GM19455 (cell line): ENCODE results near the gene CACNB4.

Experiments used
- ATAC-seq: cut with Tn5 transposase; IDR thresholded peaks from one replicate; pipeline ENCODE4 v1.9.1; 2021; ENCODE audit not compliant: unreplicated experiment

CACNB4 gene

DNA sequence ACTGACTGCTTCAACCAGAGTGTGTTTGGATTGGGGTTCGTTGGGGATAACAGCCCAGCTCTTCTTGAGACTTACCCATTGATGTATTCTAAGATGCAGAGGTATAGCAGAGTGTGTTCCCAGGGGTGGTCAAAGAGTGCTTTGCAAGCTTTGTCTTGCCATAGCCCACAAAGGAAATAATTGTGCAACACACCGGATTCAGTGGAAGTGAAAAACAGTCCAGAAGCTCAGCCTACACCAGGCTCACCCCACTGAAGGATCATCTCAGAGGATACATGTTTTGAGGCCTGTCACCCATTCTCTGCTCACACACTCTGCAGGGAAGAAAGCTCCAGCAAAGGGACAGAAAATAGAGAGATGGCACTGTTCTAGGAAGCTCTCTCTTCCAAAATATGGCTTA, 9.6 kb downstream of the CACNB4 start:
- no peak for ATAC-seq

DNA sequence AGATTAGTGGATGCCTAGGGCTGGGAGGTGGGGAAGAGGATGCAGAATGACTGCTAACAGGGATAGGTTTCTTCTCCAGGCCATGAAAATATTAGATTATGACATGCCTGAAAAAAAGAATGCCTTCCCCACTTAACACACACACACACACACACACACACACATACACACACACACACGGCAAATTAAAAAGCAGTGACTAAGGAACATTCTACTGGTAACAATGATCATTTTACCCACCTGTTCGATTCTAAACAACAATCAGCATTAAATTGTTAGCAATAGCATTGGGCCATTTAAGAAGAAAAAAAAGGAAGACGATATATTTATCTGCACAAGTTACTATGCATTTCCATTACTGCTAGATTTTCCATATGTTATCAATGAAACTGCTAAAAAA, 10.8 kb downstream of the CACNB4 start:
- no peak for ATAC-seq

DNA sequence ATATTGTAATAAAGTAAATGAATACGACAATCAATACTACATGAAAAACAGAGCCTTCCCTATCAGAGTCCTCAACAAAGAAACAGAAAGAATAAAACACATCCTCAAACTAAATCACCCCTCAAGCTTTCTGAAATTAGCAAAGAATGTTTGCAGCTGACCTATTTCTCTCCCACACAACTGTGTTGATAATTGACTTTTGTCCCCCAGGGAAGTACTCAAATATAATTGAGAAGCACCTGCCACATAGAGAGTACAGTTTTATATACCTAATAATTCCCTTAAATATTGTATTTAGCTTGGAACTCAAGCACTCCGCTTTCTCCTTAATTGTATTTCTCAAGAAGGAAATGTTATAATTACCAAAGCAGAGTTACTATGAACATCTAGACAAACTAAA, 12.6 kb downstream of the CACNB4 start:
- no peak for ATAC-seq

DNA sequence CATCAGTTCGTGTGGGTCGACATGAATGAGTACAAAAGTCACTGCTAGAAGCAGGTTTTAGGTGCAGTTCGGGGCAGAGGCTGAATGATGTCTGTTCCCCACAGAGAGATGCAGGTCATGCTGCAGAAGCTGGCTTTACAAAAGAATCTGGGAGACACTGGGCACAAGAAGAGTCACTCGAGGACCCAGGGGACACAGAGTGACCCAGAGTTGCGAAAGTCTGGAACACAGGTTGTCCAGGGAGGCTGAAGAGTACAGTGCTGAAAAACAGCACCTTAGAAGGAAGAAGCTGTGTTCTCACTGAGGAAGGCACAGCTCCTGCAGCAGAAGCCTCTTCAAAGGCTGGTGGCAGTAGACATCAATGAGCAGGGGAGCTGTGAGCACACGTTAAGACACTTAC, 14.8 kb downstream of the CACNB4 start:
- ATAC-seq: no peak

DNA sequence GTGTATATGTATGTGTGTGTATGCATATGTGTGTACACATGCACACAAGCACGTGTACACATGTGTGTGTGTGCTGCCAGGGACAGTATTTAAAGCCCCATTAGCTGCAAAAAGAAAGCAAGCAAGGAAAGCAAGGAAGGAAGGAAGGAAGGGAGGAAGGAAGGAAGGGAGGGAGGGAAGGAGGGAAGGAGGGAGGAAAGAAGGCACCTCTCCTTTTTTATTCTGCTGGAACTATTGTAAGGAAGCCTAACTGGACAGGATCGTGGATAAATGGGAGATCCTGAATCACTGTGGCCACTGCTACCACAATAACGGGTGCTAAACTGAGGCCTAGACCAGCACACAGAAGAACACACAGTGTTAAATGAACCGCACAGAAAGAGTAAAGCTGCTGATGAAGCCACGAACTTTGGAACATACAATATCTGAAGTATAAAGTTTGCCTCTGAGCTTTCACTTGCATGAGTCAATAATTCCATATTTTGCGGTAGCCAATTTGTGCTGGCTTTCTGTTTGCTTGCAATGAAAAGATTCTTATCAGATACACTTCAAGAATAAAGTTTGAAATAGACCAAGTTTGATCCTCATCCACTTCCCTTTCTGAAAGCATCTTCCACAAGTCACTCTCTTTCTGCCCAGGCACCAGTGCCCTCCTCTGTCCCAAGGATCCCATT, 15.5 kb downstream of the CACNB4 start:
- ATAC-seq: no peak

DNA sequence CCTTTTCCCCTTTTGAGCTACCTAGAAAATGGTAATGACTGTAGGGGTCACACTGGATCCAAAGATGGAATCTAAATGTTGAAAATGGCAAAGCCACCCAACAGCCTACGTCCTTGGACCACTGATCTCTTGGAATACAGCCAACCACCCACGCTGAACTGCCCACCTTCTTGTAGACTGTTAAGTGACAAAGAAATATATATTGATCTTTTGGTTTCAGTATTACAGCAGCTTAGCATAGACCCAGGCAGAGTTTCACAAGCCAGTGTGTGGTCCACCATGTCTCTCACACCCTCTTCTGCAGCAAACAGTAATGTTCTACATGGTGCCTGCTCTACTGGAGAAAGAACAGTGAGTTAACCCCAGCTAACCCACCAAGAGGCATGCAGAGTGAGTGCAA, 20.2 kb downstream of the CACNB4 start:
- ATAC-seq: peak; percentile 51

DNA sequence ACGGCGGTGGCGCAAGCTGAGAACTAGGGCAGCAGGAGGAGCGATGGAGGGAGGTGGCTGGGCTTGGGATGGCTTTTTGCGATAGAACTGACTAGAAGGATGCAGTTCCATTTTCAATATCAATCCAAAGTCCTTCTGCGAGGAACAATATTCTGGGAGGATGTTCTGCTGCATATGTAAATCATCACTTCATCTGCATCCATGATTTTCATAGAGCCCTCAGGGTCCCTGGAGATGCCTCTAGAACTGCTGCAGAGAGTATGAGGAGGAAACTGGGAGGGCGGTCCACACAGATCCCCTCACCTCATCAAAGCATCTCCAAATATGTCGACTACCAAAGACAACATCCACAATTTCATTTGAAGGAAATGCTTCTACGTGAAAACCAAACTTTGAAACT, 20.8 kb downstream of the CACNB4 start:
- no peak for ATAC-seq

DNA sequence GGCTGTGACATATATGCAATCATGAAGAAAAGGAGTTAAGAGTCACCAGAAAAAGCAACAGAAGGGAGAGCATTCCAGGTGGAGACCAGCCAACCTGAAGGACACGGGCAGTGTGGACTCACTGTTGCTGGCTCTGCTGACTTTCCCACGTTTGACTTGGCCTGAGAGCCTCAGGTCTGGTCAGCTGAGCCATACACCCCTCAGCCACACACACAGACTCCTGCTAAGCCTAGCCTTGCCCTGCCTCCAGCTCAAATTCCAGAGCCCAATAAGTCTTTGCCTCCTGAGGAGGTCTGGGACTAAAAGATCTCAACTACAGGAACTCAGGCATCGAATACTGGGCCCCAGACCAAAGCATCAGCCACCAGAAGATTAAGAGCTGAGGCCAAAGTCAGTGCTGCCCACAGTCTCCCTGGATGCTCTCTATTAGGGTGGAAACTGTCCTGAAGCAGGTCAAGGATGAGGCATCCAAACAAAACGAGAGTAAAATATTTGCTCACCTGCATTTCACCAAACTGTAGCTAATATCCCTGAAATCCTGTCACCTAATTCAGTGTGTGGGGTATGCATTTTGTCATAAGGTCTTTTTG, 23.3 kb downstream of the CACNB4 start:
- ATAC-seq: no peak

DNA sequence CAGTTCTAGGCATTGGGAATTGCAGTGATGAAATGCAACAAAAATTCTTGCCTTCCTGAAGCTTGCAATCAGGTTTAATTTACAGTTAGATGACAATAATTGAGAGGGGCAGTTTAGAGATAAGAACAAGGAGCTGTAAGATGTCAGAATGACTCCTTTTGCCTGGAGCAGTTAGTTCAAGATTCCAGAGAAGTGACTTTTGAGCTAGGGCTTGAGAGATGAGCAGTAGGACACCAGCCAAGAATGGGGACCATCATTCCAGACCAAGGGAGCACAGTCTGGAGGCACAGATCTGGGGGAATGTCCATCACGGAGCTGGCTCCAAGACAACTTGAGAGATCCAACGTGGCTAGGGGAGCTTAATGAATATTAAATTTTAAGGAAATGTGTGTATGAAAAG, 26.8 kb downstream of the CACNB4 start:
- no peak for ATAC-seq

DNA sequence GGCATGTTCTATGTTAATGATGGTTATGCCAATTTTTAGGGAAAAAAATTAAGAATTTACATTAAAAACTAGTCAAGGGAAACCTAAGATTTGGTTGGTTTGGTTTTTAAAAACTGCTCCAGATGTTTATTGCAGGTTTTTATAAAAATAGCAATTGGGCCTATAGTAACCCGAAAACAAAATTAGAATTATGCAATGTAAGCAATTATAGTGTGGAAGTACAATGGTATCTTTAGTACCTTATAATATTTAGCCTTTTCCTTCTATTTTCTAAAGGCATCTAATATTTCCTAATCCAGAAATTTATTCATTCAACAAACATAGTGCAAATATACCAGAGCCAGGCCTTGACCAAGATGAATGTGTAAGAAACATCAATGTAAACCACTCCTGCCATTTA, 27.3 kb downstream of the CACNB4 start:
- no peak for ATAC-seq

DNA sequence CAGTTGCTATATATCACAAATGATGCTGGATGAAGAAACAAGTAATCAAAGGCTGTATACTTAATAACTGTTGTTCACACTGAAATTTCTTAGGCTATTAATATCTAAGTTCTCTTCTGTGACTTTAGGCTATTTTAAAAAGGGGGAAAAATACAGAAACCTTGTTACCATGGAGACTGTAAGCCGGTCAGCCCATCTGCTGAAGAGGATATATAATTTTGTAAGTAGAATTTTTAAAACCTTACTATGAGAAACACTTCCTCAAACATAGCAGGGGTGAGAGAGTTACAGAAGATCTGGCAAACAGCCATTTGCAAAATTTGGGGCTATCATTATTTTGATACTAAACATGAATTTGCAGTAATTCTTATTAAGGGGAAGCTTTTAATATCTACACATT, 27.8 kb downstream of the CACNB4 start:
- no peak for ATAC-seq

DNA sequence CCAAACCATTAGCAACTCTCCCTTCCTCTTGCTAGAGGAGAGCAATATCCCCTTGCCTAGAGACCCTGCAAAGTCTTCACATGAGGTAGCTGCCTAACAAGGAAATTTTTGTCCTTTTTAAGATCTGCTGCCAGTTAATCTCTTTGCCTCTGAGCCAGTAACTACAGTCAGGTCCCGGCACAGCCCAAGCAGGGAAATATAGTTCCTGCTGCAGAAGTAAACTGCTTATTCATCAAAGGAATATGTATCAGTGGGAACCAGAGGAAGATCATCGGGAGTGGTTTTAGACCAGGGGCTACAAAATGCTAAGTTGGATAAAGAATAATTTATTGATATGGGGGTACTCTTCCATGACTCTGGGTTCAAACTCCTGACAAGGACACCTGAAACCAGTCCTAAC, 30.6 kb downstream of the CACNB4 start:
- ATAC-seq: no peak

DNA sequence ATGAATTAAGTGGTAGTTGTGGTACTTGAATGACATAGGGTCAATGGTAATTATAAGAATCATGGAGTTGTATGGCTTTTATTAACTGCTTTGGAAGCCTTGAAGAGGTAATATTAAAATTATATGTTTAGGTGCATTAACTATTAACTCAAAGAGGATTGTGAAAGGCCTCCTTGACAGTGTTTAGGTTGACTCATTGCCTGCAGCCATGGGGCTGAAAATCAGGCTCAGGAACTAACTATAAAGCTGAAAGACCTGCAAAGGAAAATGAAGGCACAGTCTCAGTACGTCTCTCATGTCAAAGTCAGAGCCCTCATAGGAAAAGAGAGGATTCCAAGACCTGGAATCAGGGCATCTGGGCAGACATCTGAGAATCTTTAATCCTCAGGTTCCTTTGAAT, 31.0 kb downstream of the CACNB4 start:
- no peak for ATAC-seq

DNA sequence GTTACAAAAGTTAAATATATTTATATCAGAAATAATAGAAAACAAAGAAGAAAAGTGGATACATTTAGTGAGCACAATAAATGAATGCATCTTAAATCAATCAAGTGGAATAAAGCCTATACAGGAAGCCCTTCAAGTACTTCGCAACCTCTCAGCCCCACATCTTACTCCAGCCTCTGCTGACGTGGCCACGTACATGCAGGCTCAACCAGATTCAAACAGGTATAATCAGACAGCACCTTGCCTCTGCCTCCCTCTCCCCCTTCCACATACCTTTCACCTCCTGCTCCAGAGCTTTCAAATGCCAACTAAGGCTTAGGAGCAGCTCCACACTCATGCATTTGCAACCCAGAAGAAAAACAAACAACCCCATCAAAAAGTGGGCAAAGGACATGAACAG, 32.9 kb downstream of the CACNB4 start:
- no peak for ATAC-seq

DNA sequence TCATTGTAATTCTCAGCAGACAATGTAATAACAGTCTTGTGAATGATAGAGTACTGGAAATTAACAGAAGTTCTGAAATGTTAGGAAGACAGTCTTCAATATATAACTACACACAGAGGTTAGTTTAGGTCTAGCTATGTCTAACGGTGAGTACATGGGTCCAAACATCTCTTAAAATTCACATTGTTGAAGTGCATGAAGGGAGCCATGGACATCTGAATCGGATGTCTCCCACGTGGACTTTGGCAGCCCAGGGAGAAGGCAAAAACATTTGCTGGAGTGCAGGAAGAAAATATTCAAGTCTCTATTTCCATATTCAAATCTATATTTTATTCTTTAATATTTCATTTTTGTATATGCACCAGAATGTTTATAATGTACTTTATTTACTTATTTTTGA, 34.8 kb downstream of the CACNB4 start:
- no peak for ATAC-seq

DNA sequence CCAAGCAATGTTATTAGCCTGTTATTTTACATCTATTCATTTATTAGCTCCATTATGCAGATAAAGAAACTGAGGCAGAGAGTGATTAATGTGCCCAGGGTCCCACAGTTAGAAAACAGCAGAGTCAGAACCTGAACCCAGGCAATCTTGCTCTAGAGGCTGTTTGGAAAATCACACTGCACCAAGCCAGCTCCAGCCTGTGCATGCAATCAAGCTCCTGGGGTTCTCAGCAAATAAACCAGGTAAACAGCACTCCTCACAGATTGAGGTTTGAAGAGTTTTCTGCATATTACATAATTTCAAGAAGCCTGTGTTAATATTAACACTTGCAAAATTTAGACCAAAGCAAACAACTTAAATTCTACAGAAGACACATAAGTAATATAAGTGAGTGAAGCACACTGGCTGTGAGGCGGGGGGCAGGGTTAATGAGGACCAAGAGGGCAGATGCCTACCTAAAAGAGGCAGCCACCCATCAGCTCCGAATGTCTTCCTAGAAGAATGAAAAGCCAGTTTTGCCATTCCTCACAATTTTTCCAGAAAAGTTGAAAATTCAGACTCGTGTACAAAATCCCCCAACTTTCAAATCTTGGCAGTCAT, 35.4 kb downstream of the CACNB4 start:
- ATAC-seq: no peak

DNA sequence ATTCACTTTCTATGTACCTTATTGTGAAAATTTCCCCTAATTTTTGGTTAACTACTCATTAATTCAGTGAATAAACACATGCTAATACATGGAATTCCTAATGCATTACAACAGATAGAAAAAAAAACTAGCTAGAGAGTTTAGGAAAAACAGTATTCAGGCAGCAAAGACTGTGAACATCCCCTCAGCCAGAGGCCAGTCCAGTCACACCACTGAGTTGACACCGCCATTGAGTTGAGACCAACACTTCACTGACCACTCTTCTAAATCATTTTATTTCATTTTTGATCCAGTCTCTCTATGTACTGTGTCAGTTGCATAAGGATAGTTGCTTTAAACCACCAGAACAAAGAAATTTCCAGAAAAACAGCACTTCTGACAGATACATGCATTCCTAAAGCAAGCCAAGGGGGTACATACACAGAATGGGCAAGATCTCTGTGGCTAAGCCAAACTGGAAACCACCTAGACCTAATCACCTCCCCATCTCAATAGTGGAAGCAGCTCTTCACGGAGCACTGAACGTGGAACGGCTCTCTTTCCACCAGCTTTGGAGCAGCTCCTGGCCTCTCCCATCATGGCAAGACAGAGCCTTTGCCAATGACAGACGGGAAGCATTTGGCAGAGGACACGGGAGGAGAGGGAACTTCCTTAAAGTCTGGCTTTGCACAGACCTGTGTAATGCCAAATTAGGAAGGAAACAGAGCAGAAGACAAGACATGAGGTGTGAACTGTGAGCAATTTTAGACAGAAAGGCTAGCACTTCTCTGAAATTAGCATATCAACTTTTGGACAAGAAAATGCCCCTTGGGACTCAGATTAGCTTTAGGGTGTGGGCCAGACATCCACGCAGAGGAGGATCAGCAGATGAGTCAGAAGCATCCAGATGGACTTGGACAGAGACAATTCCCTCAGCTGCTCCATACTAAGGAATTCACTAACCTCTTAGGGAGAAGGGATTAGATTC, 36.4 kb downstream of the CACNB4 start:
- peak; percentile 60 for ATAC-seq

DNA sequence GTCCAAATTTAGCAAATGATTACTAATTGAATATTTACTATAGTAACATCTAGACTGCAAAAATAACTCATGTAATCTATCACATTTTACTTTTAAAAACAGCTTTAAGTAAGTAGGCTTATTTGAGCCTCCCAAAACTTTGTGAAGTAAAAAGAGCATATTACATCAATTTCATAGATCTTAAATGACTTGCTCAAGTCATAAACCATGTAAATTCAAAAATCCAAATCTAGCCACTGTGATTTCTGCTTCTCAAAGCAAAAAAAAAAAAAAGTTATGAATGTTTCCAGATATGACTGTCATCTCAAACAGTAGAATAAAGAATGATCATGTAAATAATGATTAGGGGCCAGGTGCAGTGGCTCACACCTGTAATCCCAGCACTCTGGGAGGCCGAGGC, 37.5 kb downstream of the CACNB4 start:
- ATAC-seq: no peak

DNA sequence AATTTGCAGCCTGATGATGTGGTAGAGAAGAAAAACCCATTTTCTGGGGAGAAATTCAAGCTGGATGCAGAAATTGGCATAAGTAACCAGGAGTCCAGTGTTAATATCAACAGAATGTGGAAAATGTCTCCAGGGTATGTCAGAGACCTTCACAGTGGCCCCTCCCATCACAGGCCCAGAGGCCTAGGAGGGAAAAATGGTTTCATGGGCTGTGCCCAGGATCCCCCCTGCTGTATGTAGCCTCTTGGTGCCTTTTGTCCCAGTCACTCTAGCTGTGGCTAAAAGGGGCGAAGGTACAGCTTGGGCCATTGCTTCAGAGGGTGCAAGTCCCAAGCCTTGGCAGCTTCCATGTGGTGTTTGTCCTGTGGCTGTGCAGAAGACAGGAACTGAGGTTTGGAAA, 40.2 kb downstream of the CACNB4 start:
- ATAC-seq: no peak

DNA sequence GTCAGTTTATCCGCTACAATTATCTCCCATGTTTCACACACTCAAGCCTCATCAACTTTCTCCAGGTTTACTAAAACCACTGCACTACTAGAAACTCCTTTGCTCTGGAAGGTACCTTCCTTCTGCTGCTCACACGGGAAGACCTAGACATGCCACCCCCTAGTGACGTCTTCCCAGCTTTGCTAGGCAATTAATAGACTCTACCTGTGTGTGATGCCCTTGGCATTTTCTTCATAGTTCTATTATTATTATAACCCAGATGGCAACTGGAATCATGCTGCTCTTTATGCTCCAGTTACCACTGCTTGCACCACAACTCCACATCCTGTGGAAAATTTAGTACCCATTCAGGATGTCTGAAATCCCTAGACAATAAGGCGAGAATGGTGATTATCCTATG, 42.4 kb downstream of the CACNB4 start:
- ATAC-seq: no peak

DNA sequence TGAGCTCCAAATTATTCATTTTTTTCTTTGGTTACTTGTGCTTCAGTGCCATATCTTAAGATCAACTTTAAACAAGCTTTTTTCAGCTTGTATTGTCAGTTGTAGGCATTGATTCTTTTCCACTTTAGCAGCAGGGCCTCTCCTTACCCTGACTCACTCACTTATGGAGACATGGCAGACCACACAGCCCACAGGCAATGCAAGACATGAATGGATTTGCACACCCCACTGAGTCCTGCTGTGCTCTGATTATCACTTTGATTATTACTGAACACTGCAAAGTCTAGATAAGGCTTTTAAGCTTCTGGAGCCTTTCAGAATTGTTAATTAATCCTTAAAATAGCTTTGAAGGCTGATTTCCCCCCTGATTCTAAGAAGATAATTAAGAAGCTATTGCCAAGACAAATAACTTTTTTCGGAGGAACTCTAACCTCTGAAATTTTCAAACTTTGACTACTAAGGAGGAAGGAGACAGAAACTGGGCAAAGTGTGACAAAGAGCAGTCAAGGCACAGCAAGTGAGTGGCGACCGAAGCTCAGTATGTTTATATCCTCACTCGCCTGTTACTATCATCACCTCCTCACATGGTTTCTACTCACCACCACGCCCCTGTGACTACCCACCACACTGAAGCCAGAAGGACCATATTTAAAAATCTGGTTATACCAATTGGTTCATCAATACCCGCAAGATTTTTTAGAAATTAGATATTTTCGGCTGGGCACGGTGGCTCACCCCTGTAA, 43.3 kb downstream of the CACNB4 start:
- no peak for ATAC-seq
